GM18502 (cell line): Measurements from ENCODE around the gene TRIM58.

Source experiments
- ATAC-seq: cut with Tn5 transposase; IDR thresholded peaks from one replicate; pipeline ENCODE4 v1.9.1; 2021; ENCODE audit warnings: mild to moderate bottlenecking; ENCODE audit not compliant: unreplicated experiment, poor library complexity

The TRIM58 gene

DNA sequence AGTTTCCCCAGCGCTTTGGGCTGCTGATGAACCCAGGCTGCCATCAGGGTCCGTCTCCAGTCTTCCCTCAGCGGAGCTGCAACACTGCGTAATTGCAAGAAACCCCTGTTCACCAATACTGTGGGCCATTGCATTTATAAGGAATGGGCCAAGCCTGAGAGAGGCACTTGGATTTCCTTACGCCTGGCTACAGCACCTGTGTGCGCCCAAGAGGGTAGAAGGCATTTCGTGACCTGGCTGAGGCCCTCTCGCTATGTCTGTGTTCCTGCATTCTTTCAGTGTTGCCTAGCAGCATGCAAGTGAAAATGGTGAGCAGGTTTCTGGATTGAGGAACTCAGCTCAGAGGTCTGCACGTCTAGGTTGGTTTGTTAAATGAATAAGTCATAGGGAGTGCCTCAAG, 26.4 kb downstream of the TRIM58 start:
- no peak for ATAC-seq

DNA sequence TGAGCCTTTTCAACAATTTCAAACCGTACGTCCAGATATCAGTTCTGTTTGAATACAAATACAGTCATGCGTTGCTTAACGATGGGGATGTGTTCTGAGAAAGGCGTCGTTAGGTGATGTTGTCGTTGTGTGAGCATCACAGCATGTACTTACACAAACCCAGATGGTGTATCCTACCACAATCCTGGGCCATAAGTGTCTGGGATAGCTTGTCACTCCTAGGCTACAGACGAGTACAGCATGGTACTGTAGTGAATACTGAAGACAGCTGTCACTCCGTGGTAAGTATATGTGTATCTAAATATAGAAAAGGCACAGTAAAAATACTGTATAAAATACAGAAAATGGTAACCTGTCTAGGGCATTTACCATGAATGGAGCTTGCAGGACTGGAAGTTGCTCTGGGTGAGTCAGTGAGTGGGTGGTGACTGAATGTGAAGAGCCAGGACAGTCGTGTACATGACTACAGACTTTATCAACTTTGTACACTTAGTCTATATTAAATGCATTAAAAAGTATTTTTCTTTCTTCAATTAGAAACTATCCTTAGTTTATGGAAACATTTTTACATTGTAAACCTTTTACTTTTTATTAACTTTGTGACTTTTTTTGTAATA, 27.9 kb downstream of the TRIM58 start:
- no peak for ATAC-seq

DNA sequence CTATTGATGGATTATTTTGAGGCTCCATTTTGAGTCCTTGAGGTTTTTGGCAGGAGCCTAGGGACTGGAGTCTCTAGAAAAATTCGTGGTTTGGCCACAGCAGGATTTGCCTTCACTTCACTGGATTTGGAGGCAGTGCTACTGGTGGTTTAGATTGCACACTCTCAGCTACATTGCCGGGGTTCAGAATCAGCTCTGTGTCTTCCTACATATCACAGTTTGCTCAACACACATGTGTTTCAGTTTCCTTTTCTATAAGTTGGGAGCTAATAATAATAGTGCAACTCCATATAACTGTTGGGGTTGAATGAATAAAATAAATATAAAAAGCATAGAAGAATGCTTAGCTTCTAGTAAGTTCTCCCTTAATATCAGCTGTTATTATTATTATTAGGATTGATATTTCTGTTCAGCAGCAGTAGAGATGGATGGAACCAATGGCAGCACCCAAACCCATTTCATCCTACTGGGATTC, 38.2 kb downstream of the TRIM58 start, which contains the start of gene OR2W3:
Gene OR2W3 (plus strand): TSS at position 425 of the 475 bp plus-strand sequence. CDS start 0 bp downstream, at position 425.
- no peak for ATAC-seq

DNA sequence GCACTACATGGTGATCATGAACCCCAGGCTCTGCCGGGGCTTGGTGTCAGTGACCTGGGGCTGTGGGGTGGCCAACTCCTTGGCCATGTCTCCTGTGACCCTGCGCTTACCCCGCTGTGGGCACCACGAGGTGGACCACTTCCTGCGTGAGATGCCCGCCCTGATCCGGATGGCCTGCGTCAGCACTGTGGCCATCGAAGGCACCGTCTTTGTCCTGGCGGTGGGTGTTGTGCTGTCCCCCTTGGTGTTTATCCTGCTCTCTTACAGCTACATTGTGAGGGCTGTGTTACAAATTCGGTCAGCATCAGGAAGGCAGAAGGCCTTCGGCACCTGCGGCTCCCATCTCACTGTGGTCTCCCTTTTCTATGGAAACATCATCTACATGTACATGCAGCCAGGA, 39.0 kb downstream of the TRIM58 start:
- no peak for ATAC-seq

DNA sequence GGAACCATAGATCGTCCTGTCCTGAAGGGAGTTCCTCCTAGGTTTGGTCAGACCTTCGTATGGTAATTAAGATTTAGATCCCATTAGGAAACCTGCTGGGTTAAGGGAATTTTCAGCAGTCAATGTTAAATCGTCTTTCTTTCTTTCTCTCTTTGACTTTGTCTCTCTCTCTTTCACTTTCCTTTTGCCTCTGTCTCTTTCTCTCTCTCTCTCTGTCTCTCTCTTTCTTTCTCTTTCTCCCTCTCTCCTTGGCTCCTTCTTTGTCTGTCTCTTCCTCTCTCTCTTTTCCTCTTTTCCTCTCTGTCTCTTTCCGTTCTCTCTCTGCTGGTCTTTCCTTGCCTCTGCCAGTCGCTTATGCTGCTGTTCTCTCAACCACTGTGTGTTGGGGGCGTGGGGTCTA, 47.1 kb downstream of the TRIM58 start:
- ATAC-seq, result no peak

DNA sequence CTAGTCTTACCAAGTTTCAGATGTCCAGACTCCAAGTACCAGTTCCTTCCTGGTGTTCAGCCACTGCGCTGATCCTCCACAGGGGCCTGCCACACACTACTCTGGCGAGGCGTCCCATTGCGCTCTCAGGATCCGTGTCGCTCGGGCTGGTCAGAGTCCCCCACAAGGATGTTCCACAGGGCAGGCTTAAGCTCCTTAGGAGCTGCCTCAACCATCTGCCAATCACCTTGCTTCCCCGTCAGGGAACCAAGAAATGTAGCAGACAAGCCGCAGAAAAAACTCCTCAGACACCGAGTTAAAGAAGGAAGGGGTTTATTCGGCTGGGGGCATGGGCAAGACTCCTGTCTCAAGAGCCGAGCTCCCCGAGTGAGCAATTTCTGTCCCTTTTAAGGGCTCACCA, 48.2 kb downstream of the TRIM58 start:
- no peak for ATAC-seq

DNA sequence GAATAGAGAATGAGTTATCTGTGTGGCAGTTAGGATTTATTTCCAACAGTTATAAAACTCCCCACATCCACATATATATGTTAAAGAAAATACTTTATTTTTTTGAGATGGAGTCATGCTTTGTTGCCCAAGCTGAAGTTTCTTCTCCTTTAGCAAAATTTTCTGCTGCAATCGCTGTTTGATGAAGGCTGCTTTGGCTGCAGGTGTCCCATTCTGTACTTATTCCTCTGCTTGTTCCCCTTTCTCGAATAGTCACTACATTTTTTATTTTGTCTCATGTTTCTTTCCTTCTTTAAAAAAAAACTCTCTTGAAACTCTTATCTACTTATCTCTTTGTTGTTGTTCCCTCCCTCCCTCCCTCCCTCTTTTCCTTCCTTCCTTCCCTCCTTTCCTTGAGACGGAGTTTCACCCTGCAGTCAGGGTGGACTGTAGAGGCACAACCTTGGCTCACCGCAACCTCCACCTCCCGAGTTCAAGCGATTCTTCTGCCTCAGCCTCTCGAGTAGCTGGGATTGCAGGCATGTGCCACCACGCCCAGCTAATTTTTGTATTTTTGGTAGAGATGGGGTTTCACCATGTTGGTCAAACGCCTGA, 49.0 kb downstream of the TRIM58 start:
- no peak for ATAC-seq

DNA sequence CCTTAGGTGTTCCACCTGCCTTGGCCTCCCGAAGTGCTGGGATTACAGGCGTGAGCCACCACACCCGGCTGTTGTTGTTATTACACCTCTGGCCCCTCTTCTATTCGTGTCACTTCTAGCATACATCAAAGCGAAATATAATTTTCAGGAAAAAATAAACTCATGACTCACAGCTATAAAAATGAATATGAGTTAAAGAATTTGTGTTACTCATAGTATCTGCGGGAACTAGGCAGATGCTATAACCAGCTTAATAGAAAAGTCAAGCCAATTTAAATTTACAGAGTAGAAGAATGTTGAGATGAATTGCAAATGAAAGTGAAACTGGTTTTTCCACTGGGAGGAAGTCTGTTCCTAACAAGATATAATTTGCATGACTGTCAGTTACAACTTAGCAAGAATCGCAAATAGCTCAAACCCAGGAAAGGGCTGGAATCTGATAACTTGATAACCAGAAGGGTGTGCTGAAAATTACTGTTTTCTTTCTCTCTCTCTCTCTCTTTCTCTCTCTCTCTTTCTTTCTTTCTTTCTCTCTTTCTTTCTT, 49.6 kb downstream of the TRIM58 start:
- ATAC-seq, result peak; percentile 42

DNA sequence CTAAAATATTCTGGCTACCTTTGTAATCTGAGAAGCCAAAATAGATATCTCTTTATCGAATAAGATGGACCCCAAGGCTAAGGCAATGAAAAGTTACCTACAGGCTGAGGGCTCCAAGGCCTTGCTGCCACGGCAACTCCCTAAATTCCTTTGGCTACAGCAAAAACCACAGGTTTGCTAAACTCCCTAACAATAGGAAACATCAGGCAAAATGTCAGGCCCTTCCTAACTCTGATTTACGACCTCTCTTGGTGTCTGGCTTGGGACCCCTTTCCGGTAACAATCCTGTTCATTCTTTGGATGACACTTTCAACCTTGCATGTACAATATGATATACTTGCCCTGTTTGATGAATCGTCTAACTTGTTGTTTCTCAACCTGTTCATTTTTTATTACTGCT, 51.8 kb downstream of the TRIM58 start:
- no peak for ATAC-seq

DNA sequence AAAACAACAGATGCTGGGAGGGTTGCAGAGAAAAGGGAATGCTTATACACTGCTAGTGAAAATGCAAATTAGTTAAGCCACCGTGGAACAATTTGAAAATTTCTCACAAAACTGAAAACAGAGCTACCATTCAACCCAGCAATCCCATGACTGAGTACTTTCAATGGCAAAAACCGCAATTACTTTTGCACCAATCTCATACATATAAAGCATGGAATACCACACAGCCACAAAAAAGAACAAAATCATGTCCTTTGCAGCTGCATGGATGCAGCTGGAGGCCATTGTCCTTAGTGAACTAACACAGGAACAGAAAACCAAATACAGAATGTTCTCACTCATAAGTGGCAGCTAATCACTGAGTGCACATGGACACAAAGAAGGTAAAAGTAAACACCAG, 56.8 kb downstream of the TRIM58 start:
- no peak for ATAC-seq

DNA sequence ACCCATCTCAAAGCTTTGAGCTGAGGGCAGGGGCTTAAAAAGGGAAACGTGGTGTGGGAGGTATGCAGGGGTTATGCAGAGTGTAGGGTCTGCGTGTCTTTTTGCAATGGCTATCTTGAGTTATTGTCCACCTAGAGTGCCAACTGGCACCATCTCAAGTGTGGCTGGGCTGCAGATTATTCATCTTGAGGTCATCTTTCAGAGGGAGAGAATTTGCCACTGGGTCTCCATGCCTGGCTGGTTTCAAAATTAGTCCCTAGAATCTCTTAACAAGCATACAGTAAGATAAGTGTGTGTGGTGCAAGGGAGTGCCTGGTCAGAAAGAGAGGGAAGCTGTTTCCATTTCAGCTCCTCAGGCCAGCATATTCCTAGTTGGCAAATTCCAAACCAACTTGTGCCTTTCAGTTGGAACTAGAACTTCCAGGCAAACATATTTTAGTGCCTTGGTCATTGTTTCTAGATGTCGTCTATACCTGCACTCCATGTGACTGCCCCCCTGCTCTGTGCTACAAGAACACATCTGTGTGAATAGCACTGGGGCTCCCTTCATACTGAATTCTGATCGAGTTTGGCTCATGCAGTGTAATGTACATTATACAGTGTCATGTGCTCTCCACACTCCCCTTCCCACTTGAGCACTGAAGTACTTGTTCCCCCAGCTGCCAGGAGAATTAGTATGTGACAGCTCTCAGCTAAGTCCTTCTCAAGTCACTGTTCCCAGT, 58.1 kb downstream of the TRIM58 start:
- no peak for ATAC-seq

DNA sequence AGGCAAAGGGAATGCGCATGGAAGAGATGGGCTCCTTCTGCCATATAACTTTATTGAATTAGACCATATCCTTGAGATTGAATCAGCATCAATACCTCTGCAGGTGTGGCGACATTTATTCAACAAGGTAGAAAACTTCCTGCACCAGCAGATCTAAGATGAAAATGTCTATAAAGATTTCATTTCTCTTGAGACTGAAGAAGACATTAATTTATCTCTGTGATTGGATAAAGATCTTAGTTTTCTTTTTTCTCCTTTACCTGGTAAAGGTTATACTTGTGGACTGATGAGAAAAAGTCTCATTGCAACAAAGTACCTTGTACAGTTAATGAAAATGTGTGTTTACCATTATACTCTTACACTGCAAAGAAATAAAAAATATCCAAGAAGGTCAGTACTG, 63.0 kb downstream of the TRIM58 start, which contains the start of gene OR2T8:
Gene OR2T8 (plus strand): TSS at position 301 of the 400 bp plus-strand sequence. CDS start 766 bp downstream, outside the sequence.
- ATAC-seq, result no peak

DNA sequence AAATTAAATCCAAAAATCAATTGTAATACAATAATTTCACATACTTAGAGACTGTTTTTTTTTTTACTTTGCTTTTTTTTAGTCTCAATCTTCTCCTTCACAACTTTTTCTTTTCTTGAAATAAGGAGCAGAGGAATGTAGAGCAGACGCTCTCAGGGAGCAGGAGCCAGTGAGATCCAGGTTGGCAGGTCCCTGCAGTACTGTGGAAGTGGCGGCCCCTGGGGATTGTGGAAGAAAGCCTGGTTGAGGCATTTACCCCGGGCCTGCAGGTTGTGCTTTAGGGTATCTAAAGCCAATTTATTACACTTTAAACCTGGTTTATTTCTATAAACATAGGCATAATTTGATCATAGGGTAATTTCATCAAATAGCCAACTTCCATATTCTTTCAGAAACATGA, 67.0 kb downstream of the TRIM58 start:
- no peak for ATAC-seq

DNA sequence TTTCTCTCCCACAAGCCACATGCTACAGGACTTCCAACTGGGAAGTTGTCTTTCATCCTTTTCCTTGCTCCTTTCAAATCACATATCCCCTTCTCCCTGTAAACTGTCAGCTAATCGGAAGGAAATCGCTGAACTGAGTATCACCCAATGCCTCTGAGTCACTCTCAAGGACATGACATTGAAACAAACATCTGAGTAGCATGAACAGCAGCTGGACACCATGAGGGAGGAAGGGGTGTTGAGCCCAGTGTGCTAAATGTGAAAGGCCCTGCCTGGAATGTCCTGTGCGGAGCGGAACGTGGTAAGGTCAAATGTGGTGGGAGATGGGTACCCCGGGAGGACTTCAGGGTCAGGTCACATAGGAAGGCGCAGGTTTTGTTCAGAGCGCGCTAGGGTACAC, 67.9 kb downstream of the TRIM58 start, which contains the start of gene OR2AJ1:
Gene OR2AJ1 (plus strand): TSS at position 22 of the 400 bp plus-strand sequence. CDS start 8,880 bp downstream, outside the sequence.
- ATAC-seq, result no peak
